ENCODE data around the gene FBXL14. TPM values are rescaled to one million over a fixed set of nuclear protein-coding genes. Genes with fewer than 3 reads are reported as not detected.

The FBXL14 gene
- total and polyA plus RNA-seq, 9 of the 15 experiments (the other 6 are each of a cell fraction or from before 2014, with no cell fraction given): 0.13 to 9.8 (median 3.3) TPM

- in situ Hi-C loops (cut with MboI): loop anchor here (25.0 kb wide), 2 partner anchors 293 to 1018 kb away; no protein-coding TSS in a partner anchor
- H4K20me1 ChIP-seq (replicated peaks; ENCODE audit: control insufficient read depth, insufficient read depth, low read length): no peaks in the 10 kb centered on the region
- H3K27me3 ChIP-seq (ENCODE audit: control insufficient read depth in 2 of 2, insufficient read depth in 2 of 2, low read length in 2 of 2): no peaks in the 10 kb centered on the region
- FAIRE-seq (no peak), DNase-seq (ENCODE audit: extremely low read depth in 1 of 4, low spot score in 3 of 4) (no peak), ATAC-seq (no peak)
- H3K27ac ChIP-seq (ENCODE audit: extremely low read depth, low read depth, low read length): no peak overlapping the region
- no peaks in the 10 kb centered on the region for H3K36me3 ChIP-seq (ENCODE audit: control insufficient read depth, insufficient read depth, low read length)
- H3K4me2 ChIP-seq (ENCODE audit: insufficient read depth, low read length): no peak overlapping the region
- CTCF ChIA-PET (ENCODE audit: low intra/inter-chr PET ratio): no interaction called here
- peaks cover 15 to 23% of the 10 kb centered on the region in 2 experiments; a peak in 4 of 5 replicates for H3K4me1 ChIP-seq (replicated peaks in 1 of 2; ENCODE audit: control insufficient read depth in 2 of 2, insufficient read depth in 2 of 2, low read length in 2 of 2)
- WGBS (ENCODE audit: insufficient coverage, low coverage, missing lambda C conversion rate): 81% methylated on average over 3 of the region's 3 CpGs
- no peaks in the 10 kb centered on the region for H3K9me1 ChIP-seq (ENCODE audit: control insufficient read depth, insufficient read depth, low read length)
- no TSS peak for BruUV-seq (replicated peaks)
- peaks cover 5% of the 10 kb centered on the region; the same call in 1 of the 3 replicates for H3K79me2 ChIP-seq (ENCODE audit: control insufficient read depth, insufficient read depth, low read length)
- H2AFZ ChIP-seq (ENCODE audit: low read depth, low read length): no peak overlapping the region
- intact Hi-C loops (cut with micrococcal nuclease): no loop called here
- no peaks in the 10 kb centered on the region for H3K9me3 ChIP-seq (replicated peaks; ENCODE audit: control insufficient read depth, insufficient read depth, low read depth, low read length)
- H3K9ac ChIP-seq (ENCODE audit: insufficient read depth in 1 of 2, low read depth in 2 of 2, low read length in 2 of 2): no peak overlapping the region
- POLR2A ChIA-PET: interaction anchor here (1.0 kb wide), 1 partner anchor 8 kb away, joined by 4 read pairs; no protein-coding TSS in a partner anchor
- no peak overlapping the region for H3K4me3 ChIP-seq
- no peak for TF ChIP-seq SMARCA5 (IDR thresholded peaks at IDR 0.05)
- TF ChIP-seq, protein P1, sequence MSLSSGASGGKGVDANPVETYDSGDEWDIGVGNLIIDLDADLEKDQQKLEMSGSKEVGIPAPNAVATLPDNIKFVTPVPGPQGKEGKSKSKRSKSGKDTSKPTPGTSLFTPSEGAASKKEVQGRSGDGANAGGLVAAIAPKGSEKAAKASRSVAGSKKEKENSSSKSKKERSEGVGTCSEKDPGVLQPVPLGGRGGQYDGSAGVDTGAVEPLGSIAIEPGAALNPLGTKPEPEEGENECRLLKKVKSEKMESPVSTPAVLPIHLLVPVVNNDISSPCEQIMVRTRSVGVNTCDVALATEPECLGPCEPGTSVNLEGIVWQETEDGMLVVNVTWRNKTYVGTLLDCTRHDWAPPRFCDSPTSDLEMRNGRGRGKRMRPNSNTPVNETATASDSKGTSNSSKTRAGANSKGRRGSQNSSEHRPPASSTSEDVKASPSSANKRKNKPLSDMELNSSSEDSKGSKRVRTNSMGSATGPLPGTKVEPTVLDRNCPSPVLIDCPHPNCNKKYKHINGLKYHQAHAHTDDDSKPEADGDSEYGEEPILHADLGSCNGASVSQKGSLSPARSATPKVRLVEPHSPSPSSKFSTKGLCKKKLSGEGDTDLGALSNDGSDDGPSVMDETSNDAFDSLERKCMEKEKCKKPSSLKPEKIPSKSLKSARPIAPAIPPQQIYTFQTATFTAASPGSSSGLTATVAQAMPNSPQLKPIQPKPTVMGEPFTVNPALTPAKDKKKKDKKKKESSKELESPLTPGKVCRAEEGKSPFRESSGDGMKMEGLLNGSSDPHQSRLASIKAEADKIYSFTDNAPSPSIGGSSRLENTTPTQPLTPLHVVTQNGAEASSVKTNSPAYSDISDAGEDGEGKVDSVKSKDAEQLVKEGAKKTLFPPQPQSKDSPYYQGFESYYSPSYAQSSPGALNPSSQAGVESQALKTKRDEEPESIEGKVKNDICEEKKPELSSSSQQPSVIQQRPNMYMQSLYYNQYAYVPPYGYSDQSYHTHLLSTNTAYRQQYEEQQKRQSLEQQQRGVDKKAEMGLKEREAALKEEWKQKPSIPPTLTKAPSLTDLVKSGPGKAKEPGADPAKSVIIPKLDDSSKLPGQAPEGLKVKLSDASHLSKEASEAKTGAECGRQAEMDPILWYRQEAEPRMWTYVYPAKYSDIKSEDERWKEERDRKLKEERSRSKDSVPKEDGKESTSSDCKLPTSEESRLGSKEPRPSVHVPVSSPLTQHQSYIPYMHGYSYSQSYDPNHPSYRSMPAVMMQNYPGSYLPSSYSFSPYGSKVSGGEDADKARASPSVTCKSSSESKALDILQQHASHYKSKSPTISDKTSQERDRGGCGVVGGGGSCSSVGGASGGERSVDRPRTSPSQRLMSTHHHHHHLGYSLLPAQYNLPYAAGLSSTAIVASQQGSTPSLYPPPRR (CRISPR knock-in tag; IDR thresholded peaks at IDR 0.05; ENCODE audit: borderline replicate concordance): no peak
- TF ChIP-seq IRF1 (CRISPR knock-in tag; IDR thresholded peaks at IDR 0.05; ENCODE audit: borderline replicate concordance): no peak
- TF ChIP-seq MYC (IDR thresholded peaks at IDR 0.05; ENCODE audit: low read depth, low read length): no peak
- TF ChIP-seq MYC (CRISPR knock-in tag; IDR thresholded peaks at IDR 0.05; ENCODE audit: borderline replicate concordance, low read depth): no peak
- TF ChIP-seq, protein P2, sequence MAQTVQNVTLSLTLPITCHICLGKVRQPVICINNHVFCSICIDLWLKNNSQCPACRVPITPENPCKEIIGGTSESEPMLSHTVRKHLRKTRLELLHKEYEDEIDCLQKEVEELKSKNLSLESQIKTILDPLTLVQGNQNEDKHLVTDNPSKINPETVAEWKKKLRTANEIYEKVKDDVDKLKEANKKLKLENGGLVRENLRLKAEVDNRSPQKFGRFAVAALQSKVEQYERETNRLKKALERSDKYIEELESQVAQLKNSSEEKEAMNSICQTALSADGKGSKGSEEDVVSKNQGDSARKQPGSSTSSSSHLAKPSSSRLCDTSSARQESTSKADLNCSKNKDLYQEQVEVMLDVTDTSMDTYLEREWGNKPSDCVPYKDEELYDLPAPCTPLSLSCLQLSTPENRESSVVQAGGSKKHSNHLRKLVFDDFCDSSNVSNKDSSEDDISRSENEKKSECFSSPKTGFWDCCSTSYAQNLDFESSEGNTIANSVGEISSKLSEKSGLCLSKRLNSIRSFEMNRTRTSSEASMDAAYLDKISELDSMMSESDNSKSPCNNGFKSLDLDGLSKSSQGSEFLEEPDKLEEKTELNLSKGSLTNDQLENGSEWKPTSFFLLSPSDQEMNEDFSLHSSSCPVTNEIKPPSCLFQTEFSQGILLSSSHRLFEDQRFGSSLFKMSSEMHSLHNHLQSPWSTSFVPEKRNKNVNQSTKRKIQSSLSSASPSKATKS (CRISPR knock-in tag; IDR thresholded peaks at IDR 0.05): no peak
- TF ChIP-seq, protein P3, sequence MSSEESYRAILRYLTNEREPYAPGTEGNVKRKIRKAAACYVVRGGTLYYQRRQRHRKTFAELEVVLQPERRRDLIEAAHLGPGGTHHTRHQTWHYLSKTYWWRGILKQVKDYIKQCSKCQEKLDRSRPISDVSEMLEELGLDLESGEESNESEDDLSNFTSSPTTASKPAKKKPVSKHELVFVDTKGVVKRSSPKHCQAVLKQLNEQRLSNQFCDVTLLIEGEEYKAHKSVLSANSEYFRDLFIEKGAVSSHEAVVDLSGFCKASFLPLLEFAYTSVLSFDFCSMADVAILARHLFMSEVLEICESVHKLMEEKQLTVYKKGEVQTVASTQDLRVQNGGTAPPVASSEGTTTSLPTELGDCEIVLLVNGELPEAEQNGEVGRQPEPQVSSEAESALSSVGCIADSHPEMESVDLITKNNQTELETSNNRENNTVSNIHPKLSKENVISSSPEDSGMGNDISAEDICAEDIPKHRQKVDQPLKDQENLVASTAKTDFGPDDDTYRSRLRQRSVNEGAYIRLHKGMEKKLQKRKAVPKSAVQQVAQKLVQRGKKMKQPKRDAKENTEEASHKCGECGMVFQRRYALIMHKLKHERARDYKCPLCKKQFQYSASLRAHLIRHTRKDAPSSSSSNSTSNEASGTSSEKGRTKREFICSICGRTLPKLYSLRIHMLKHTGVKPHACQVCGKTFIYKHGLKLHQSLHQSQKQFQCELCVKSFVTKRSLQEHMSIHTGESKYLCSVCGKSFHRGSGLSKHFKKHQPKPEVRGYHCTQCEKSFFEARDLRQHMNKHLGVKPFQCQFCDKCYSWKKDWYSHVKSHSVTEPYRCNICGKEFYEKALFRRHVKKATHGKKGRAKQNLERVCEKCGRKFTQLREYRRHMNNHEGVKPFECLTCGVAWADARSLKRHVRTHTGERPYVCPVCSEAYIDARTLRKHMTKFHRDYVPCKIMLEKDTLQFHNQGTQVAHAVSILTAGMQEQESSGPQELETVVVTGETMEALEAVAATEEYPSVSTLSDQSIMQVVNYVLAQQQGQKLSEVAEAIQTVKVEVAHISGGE (CRISPR knock-in tag; IDR thresholded peaks at IDR 0.05): no peak
Measured at GRCh38 chr12:1580526-1580925, 13.9 kb downstream of the FBXL14 start.
